Measurements from ENCODE around the gene ARHGAP9.

DNA sequence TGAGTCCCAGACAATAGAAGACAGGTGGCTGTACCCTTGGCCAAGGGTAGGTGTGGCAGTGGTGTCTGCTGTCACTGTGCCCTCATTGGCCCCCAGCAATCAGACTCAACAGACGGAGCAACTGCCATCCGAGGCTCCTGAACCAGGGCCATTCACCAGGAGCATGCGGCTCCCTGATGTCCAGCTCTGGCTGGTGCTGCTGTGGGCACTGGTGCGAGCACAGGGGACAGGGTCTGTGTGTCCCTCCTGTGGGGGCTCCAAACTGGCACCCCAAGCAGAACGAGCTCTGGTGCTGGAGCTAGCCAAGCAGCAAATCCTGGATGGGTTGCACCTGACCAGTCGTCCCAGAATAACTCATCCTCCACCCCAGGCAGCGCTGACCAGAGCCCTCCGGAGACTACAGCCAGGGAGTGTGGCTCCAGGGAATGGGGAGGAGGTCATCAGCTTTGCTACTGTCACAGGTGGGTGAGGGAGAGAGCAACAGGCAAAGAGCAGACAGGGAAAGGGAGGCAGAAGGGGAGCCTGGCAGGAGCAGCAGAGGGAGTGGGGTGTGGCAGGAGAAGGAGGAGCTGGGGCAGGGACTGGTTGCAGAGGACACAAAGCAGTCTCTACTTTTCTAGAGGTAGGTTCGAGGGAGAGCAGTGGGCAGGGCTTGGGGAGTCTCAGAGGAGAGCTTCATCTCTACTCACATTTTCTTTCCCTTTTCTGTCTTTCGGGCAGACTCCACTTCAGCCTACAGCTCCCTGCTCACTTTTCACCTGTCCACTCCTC is 24.1 kb downstream of the ARHGAP9 start:
- TF ChIP-seq YY1 (IDR thresholded peaks at IDR 0.05; ENCODE audit: insufficient read depth, insufficient read length) (no peak), ZNF274 (IDR thresholded peaks at IDR 0.05; ENCODE audit: low read depth, low read length) (no peak)
